IPS DF 4.7 (cell line): ENCODE measurements around the gene ACKR3.

Source experiments
- DNase-seq: peaks from one replicate; pipeline ENCODE4 v3.0.0-alpha.2; 2013; ENCODE audit warnings: low spot score; ENCODE audit errors: extremely low read depth

The ACKR3 gene

GRCh38 chr2:236608188-236608525, 38.5 kb downstream of the ACKR3 start:
- no peak for DNase-seq

DNA sequence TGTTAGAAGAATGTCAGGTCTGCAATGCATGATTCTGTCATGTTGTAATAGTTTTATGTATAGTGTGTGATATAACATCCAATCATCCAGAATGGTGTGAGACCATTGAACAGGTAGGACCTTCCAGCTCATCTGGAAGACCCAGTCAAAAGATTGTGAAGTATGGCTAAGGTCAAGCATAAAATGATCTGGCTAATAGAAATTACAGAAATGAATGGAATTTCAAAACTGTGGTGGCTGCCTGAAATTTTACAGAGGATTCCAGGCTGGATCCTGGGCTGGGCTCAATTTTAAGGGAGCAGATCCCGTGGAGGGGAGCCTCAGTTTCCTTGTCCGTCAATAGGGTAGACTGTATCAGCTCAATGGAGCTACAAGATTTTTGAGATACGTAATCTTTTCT, 39.1 kb downstream of the ACKR3 start:
- no peak for DNase-seq

GRCh38 chr2:236610991-236611821, 41.6 kb downstream of the ACKR3 start:
- DNase-seq = no peak

DNA sequence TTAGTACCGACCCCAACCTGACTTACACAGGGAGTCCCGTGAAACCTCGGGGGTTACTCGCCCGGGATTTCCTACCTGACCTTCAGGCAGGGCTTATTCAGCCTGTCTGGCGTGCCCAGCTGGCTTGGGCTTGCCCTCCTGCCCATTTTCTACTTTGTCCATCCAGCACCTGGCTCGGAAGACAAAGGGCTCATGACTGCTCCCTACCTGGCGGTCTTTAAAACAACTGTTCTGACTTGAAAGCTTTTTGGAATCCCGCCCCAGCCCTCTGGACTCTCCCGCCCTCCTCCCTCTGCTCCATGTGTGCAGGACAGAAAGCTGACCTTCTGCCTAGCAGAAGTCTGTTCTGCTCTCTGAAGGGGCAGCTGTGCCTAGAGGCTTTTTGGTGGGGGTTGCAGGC, 43.1 kb downstream of the ACKR3 start:
- DNase-seq = no peak

DNA sequence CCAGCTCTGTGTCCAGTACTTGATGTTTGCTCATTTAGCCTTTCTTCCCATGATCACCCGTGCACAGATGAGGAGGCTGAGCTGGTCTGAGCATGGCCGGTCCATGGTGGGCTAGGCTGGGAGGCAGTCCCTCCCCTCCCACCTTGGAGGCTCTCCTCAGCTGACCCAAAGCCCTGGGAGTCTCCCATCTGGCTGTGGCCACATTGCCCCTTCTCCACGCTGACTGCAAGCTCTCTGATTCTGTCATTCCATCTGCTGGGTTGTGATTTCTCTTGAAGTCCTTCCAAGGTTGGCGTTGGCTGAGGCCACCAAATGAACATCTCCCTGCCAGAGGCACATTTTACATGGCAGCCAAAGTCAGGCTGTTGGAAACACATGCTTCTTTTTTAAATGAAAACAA, 44.0 kb downstream of the ACKR3 start:
- DNase-seq = no peak

GRCh38 chr2:236614551-236614950, 44.9 kb downstream of the ACKR3 start:
- no peak for DNase-seq

DNA sequence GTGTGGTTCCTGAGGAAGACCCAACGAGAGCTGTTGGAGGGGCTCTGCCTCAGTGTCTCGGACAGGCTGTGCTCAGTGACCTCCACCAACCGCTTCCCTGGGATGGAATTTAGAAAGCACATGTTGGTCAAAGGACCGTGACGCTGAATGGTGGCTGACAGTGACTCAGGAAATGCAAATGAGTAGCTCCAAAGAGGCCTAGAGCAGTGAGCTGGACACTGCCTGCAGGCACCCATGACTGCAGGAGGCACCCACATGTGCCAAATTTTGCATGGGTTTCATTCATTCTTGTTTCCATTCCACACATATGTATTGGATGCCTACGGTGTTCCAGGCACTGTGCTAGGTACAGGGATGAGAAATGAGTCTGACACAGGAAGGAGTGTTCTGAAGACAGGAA, 46.4 kb downstream of the ACKR3 start:
- no peak for DNase-seq

DNA sequence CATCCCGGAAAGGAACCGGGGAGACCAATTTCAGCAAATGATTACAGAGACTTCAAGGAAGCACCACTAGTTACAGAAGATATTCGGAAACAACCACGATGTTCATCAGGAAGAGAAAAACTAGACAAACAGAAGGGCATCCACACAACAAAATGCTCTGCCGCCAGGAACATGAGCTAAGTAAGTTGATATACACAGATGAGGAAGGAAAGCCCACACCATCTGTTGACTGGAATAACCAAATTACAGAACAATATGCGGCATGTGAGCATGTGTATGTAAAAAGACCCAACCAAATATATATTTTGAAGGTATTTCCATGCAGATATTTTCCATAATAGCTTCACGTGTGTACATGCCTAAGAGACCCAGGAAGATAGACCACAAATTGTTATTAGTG, 47.0 kb downstream of the ACKR3 start:
- DNase-seq = no peak

DNA sequence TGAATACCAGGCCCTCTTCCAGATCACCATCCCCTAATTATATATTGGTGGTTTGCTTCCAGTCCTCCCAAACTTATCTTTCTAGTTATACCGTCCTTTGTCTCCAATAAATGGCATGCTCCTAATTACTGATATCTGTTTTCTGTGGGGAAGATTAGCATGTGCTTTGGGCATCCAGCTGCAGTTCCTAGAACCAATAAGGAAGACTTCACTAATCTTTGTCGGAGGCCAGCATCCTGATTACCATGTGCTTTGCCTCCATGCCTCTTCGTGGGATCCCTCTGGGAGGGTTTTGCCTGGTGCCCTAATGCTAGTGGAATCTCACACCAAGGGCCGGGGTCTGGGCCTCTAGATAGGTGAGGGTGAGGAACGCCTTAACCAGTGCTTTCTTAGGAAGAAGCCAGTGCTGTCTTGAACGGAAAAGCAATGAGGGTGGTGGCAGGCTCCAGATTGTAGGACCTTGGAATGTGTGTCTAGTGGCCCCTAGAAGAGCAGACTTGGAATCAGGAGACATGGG, 47.7 kb downstream of the ACKR3 start:
- no peak for DNase-seq

GRCh38 chr2:236617796-236618195, 48.2 kb downstream of the ACKR3 start:
- DNase-seq = no peak

DNA sequence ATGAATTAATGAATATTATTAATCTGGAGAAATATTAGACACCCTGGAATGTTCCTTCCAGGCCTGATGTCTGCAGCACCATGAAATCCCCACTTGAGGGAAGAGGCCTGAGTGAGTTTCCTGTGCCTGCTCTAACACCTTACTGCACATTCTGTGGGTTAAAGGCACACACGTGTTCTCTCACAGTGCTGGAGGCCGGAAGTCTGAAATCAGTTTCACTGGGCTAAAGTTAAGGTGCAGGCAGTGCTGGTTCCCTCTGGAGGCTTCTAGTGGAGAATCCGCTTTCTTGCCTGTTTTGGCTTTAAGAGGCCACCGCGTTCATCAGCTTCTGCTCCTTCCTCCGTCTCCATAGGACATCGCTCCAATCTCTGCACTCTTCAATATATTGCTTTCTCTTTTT, 48.7 kb downstream of the ACKR3 start:
- no peak for DNase-seq

GRCh38 chr2:236619910-236620612, 50.4 kb downstream of the ACKR3 start:
- no peak for DNase-seq

DNA sequence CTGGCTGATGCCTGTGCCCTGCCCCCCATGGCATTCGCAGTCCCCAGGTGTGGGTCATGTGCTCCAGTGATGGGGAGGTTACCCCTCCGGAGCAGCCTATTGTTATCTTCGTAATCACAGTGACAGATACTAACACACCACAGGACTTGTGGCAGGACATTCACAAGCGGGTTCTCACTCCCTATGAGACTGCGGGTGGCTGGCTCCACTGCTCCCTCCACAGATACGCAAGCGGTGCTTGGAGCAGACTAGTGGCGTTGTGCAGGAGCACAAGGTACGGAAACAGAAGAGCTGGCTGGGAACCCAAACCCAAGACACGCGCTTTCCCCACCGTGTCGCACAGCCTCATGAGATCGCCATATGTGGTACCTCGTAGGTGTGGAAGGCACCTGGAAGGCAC, 52.2 kb downstream of the ACKR3 start:
- DNase-seq = no peak

- no peak for DNase-seq
Measured at GRCh38 chr2:236622201-236622600, 52.6 kb downstream of the ACKR3 start.

- no peak for DNase-seq
Measured at GRCh38 chr2:236622660-236623059, 53.0 kb downstream of the ACKR3 start.

GRCh38 chr2:236623816-236624215, 54.2 kb downstream of the ACKR3 start:
- DNase-seq = no peak

DNA sequence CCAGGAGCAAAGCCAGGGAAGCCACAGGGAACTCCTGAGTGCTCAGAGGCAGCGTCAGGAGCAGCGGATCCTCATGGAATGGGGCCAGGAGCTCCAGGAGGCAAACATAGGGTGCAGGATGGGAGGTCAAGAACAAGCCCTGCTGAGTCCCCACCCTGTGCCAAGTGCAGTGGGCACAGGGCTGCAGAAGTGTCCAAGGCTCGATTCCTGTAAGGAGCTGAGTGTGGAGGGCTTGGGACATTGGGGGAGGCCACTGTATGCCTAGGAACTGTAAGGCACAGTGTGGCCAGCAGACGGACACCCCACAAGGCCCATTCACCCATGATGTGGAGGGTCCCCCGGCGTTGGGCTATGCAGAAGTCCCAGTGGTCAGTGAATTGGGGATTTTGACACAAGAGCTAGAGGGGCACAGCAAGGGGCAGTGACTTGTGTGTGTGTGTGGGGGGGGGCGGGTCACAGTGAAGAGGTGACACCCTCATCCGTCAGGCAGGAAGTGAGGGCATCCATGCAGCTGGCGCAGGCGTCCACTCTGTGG, 55.6 kb downstream of the ACKR3 start:
- no peak for DNase-seq

- no peak for DNase-seq
Measured at GRCh38 chr2:236626391-236627150, 56.9 kb downstream of the ACKR3 start.

DNA sequence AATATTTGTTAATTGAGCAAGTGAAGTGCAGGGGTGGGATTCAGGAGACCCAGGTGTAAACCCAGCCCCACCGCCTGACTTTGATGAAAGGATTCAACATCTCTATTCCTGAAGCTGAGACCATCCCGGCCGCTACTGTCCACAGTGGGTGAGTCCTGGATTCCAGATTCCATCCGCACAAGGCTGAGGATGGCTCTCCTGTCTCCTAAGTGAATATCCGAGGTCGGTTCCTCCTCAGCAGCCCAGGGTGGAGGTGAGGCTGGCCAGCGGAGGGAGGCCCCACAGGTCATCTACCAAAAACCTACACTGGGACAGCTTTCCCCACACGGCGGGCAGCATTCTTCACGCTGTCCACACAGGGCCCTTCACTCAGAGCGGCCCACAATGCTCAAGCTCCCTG, 57.6 kb downstream of the ACKR3 start:
- DNase-seq = no peak

- no peak for DNase-seq
Measured at GRCh38 chr2:236627841-236628240, 58.2 kb downstream of the ACKR3 start.

DNA sequence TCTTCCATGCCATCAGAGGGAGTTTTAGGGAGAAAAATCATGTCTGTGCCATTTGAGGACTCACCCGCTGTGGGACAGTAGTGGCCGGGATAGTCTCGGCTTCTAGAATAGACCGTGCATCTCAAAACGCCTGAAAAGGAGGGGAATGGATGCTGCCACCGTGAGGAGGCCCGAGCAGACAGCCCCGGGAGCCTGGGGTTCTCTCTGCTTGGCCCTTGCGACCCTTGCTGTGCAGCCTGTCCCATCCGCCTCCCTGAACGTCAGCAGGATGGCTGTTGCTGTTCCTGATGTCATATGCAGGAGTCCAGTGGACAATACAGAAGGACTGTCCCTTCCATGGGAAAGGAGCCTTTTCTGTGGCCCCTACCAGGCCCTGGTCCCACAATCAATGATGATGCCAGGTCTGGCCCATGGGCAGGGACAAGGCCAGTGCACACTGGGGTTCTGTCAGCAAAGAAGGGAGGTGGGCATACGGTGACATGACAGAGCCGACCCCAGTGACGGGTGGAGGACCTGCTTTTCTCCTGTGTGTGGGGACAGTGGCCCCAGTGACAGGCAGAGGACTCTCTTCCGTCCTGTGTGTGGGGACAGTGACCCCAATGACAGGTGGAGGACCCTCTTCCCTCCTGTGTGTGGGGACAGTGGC, 58.8 kb downstream of the ACKR3 start:
- DNase-seq = no peak
